Fibroblast of the aortic adventitia (primary cell): ENCODE measurements around the gene SH3TC1. TPM values are rescaled to one million over a fixed set of nuclear protein-coding genes. Genes with fewer than 3 reads are reported as not detected.

Source experiments
- DNase-seq: peaks from one replicate; pipeline ENCODE4 v3.0.0-alpha.2; 2010; ENCODE audit warnings: low read depth
- H3K4me3 ChIP-seq: 2 replicates; pipeline ENCODE4 v1.5.1; 2011; ENCODE audit warnings: low read depth, mild to moderate bottlenecking, control low read depth, low read length, moderate library complexity
- CTCF ChIP-seq: IDR thresholded peaks from 2 replicates; pipeline ENCODE4 v1.5.1; 2011; ENCODE audit warnings: mild to moderate bottlenecking, low read length, control low read depth, inconsistent platforms; ENCODE audit not compliant: insufficient read depth
- total RNA-seq: library from RNA; depleted of rRNA; stranded (reverse); fragments of >200 nt; gene quantifications from 2 replicates; pipeline ENCODE4 v1.2.3, GENCODE V29; 2012; ENCODE audit warnings: low replicate concordance

The SH3TC1 gene
- total RNA-seq, 1 donor, result 1.5 TPM

- no peak for TF ChIP-seq CTCF
Observed at GRCh38 chr4:8222609-8223388, 23.7 kb downstream of the SH3TC1 start.

DNA sequence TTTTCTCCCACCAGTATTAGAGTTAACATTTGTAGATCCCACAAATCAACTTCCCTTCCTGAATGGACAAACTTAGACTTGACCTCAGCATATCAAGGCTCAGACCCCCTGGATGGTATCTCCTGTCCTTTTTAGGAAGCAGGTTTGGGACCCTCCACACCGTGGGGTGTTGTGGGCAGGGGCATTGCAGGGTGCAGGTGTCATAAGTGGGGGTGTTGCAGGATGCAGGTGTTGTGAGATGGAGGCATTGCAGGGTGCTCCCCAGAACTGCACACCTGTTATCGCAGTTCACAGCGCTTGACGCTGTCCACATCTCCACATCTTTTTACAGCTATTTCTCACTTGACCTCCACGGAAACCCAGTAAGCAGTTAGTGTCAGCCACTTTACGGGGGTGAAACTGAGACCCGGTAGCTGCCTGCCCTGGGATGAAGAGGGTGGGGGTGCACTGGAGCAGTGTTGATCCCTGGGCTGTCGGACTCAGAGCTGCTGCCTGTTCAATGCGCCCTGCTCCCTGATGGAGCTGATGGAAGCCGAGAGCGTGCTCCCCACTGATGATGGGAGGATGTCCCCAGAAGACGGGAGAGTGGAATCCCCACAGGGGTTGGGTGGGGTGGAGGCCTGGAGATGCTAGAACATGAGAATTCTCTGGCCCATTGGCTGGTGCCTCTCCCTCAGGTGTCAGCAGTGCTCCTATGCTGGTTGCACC lies 25.3 kb downstream of the SH3TC1 start:
- TF ChIP-seq CTCF, result no peak
- no peak for DNase-seq
- H3K4me3 ChIP-seq, result no peak overlapping the region

More at GRCh38 chr4:8222609-8223388, 23.7 kb downstream of the SH3TC1 start:
- H3K4me3 ChIP-seq, result no peak overlapping the region
- DNase-seq, result no peak

DNA sequence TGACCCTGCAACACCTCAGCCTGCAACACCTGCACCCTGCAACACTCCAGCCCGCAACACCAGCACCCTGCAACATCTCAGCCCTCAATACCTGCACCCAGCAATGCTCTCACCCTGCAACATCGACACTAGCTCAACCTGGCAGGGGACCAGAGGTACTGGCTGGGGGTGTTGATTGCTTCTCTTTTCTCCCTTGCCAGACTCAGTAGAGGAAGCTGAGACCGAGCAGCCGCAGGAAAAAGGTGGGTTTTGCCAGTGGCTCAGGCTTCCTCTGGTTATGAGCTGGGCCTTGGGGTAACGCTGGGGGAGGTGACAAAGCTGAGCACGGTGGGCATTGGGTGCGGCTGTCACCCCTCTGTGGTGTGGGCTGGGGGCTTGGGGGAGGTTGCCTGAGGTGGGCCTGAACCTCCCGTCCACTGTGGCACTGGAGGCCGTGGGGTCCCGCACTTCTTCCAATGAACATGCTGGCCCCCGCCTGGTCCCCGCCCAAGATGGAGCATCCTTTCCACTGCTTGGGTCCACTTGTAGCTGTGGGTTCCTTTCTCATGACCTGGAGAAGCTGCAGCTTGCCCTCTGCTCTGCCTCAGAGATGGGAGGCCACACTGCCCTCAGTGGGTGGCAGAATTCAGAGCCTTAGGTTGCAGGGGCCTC lies 26.0 kb downstream of the SH3TC1 start:
- TF ChIP-seq CTCF, result no peak
- no peak overlapping the region for H3K4me3 ChIP-seq
- DNase-seq, result no peak

- TF ChIP-seq CTCF, result no peak
- H3K4me3 ChIP-seq, result no peak overlapping the region
- no peak for DNase-seq
Observed at GRCh38 chr4:8225706-8226443, 26.8 kb downstream of the SH3TC1 start.

GRCh38 chr4:8227201-8227770 lies 28.2 kb downstream of the SH3TC1 start:
- TF ChIP-seq CTCF, result no peak
- DNase-seq, result no peak
- H3K4me3 ChIP-seq, result no peak overlapping the region

DNA sequence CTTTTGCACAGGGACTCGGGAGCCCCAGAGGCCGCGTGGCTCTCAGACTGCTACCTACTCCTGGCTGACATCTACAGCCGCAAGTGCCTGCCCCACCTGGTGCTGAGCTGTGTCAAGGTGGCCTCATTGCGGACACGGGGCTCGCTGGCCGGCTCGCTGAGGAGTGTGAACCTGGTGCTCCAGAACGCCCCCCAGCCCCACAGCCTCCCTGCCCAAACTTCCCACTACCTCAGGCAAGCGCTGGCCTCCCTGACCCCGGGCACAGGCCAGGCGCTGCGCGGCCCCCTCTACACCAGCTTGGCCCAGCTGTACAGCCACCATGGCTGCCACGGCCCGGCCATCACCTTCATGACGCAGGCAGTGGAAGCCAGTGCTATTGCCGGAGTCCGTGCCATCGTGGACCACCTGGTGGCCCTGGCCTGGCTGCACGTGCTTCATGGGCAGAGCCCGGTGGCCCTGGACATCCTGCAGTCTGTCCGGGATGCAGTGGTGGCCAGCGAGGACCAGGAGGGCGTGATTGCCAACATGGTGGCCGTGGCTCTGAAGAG lies 28.8 kb downstream of the SH3TC1 start:
- no peak for DNase-seq
- TF ChIP-seq CTCF, result no peak
- no peak overlapping the region for H3K4me3 ChIP-seq
